CD4-positive, alpha-beta T cell (primary cell): ENCODE measurements around the gene HYAL1. TPM values are rescaled to one million over a fixed set of nuclear protein-coding genes. Genes with fewer than 3 reads are reported as not detected.

ENCODE experiments used
- ATAC-seq: fragments of 200-7000 bp; cut with Tn5 transposase; one replicate; pipeline ENCODE4 v1.10.0; 2022; ENCODE audit warnings: mild to moderate bottlenecking; ENCODE audit not compliant: poor library complexity
- CTCF ChIA-PET: fragments of 350-600 bp; sonication (Branson Sonifier 250); formaldehyde crosslinking; loops from one replicate; lab custom pipeline; 2021; ENCODE audit warnings: antibody characterized with exemption, inconsistent platforms; lab: Charles Lee
- POLR2A ChIA-PET: fragments of 350-600 bp; sonication (Branson Sonifier 250); formaldehyde crosslinking; loops from one replicate; lab custom pipeline; 2021; ENCODE audit warnings: antibody characterized with exemption, inconsistent platforms; lab: Charles Lee
- DNase-seq, 14 experiments: peaks; one replicate each; pipeline ENCODE4 v3.0.0-alpha.2; 2013 to 2020; ENCODE audit warnings: mixed read lengths in 2 of 14
- H3K27ac ChIP-seq, 2 donors: one replicate each; pipeline versions ENCODE4 v1.5.1 to v1.7.0; 2013; ENCODE audit warnings: low read length in 2 of 2, low read depth in 1 of 2, mild to moderate bottlenecking in 1 of 2
- H3K27me3 ChIP-seq, 2 experiments: 1 replicate in 1 of 2; 2 replicates in 1 of 2; pipeline versions ENCODE4 v1.6.1 to v1.7.0; 2013; ENCODE audit warnings: low read length in 2 of 2, control low read depth in 1 of 2, mild to moderate bottlenecking in 1 of 2, moderate library complexity in 1 of 2; ENCODE audit not compliant: insufficient read depth in 2 of 2, control insufficient read depth in 1 of 2
- H3K36me3 ChIP-seq: one replicate; pipeline ENCODE4 v1.6.1; 2013; ENCODE audit warnings: low read length, control low read depth; ENCODE audit not compliant: insufficient read depth
- H3K4me1 ChIP-seq: one replicate; pipeline ENCODE4 v1.6.1; 2013; ENCODE audit warnings: low read length, control low read depth; ENCODE audit not compliant: insufficient read depth
- H3K4me3 ChIP-seq: one replicate; pipeline ENCODE4 v1.5.1; 2013; ENCODE audit warnings: mild to moderate bottlenecking, low read length, moderate library complexity
- H3K9me3 ChIP-seq, 2 experiments: 1 replicate in 1 of 2; 2 replicates in 1 of 2; pipeline versions ENCODE4 v1.6.1 to v1.7.0; 2013; ENCODE audit warnings: low read length in 2 of 2, mild to moderate bottlenecking in 2 of 2, control low read depth in 1 of 2, moderate library complexity in 1 of 2; ENCODE audit not compliant: control insufficient read depth in 1 of 2, insufficient read depth in 1 of 2
- H3K27ac Mint-ChIP-seq: one replicate; pipeline ENCODE4 v1.8.0; 2020; ENCODE audit warnings: mixed read lengths
- H3K27me3 Mint-ChIP-seq: one replicate; pipeline ENCODE4 v1.8.0; 2021; ENCODE audit warnings: mixed read lengths
- H3K36me3 Mint-ChIP-seq: one replicate; pipeline ENCODE4 v1.8.0; 2021; ENCODE audit warnings: low read depth, mixed read lengths
- H3K4me1 Mint-ChIP-seq: one replicate; pipeline ENCODE4 v1.8.0; 2021; ENCODE audit warnings: low read depth, mixed read lengths
- H3K4me3 Mint-ChIP-seq: one replicate; pipeline ENCODE4 v1.8.0; 2020; ENCODE audit warnings: mild to moderate bottlenecking, mixed read lengths
- H3K9me3 Mint-ChIP-seq: one replicate; pipeline ENCODE4 v1.8.0; 2020; ENCODE audit warnings: mixed read lengths
- intact Hi-C, 2 experiments: fragments of 100-400 bp; cut with DNase I in 1 of 2; cut with micrococcal nuclease in 1 of 2; formaldehyde crosslinking; loops; one replicate each; pipeline versions ENCODE4 v1.15.1 to v1.9.0; 2023 to 2025; cut with DNase I, micrococcal nuclease
- total RNA-seq, 174 experiments: library from RNA in 2 of 174; stranded (reverse) in 2 of 174; gene quantifications; one replicate each; pipeline ENCODE4 v1.2.3 and lab custom pipeline; 2021 to 2026
- TF ChIP-seq, protein P1 (sequence below): fragments of 200-600 bp; IDR thresholded peaks from one replicate; pipeline ENCODE4 v1.8.0; 2022; ENCODE audit warnings: antibody characterized with exemption, mild to moderate bottlenecking

The HYAL1 gene
- total RNA-seq, 2 experiments from 2014 or later: 0.38 TPM; not detected in 1

DNA sequence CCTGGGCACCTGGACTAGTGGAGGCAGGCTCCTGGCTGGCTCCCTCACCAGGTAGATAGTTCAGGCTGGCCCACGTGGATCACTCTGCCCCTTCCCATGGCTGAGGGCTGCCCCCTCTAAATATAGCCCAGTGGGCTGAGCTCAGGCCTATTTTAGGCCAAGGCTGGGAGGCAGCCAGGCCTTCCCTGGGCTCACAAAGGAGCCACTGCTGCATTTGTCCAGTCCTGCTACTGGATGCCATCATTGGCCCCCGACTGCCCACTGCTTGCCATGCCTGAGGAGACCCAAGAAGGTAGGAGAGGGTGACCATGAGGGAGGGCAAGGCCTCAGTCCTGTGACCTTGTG lies 24.5 kb downstream of the HYAL1 start, which contains the start of gene LSMEM2:
LSMEM2 (plus strand) TSS at position 208 of the 345 bp plus-strand sequence; CDS start at position 235, 27 bp downstream.
- ChIA-PET CTCF (no interaction called here), POLR2A (no interaction called here)
- TF ChIP-seq, protein P1, sequence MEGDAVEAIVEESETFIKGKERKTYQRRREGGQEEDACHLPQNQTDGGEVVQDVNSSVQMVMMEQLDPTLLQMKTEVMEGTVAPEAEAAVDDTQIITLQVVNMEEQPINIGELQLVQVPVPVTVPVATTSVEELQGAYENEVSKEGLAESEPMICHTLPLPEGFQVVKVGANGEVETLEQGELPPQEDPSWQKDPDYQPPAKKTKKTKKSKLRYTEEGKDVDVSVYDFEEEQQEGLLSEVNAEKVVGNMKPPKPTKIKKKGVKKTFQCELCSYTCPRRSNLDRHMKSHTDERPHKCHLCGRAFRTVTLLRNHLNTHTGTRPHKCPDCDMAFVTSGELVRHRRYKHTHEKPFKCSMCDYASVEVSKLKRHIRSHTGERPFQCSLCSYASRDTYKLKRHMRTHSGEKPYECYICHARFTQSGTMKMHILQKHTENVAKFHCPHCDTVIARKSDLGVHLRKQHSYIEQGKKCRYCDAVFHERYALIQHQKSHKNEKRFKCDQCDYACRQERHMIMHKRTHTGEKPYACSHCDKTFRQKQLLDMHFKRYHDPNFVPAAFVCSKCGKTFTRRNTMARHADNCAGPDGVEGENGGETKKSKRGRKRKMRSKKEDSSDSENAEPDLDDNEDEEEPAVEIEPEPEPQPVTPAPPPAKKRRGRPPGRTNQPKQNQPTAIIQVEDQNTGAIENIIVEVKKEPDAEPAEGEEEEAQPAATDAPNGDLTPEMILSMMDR: no peak
- DNase-seq: no peak
- no peaks in the 10 kb centered on the region for H3K36me3 ChIP-seq
- Mint-ChIP-seq H3K4me3 (no peak within 1 kb of the TSS), H3K36me3 (no peaks in the 10 kb centered on the region), H3K9me3 (no peaks in the 10 kb centered on the region), H3K4me1 (peaks cover 19% of the 10 kb centered on the region), H3K27ac (no peak within 1 kb of the TSS), H3K27me3 (peaks cover 44% of the 10 kb centered on the region)
- peaks cover 28% of the 10 kb centered on the region for H3K4me1 ChIP-seq
- intact Hi-C loops: loop anchor here in 1 of 2 experiments (10.0 kb wide), 1 partner anchor 266 kb away; no protein-coding TSS in a partner anchor
- no peak for ATAC-seq
- no peak within 1 kb of the TSS for H3K4me3 ChIP-seq
- peaks cover 0 to 11% of the 10 kb centered on the region in 2 experiments for H3K9me3 ChIP-seq
- peaks cover 31 to 38% of the 10 kb centered on the region in 2 experiments for H3K27me3 ChIP-seq
- no peak within 1 kb of the TSS for H3K27ac ChIP-seq

DNA sequence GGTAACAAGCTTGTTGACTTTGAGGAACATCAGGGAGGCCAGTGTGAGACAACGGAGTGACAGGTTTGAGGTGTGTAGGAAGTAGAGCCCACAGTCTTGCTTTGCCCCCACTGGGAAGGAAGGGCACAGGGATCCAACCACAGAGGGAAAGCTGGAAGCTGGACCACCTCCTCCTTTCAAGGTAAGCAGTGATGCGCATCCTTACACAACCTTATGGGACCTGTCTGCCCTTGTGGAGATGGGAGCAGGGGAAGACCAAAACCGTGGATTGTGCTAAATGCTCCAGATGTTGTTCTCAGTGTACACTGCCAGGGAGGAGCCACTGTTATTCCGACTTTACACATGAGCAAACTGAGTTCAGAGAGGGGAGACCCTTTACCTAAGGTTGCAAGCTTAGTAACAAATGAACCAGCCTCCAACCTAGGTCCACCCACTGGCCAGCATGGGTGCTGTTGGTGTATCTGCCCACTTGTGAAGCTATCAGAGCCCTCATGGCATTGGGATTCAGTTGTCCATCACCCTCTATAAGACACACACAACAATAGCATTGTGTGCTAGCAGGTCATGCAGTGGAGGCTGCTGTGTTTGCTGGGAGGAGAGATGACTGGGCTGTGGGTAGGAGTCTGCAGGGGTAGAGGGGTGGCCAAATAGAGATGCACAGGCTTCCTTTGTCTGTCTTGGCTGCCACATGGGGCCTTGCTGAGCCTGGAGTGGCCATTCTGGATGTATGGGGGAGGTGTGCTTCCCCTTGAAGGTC lies 25.1 kb downstream of the HYAL1 start:
- Histone ChIP-seq H3K27ac (no peak overlapping the region), H3K9me3 (peaks cover 0 to 13% of the 10 kb centered on the region in 2 experiments), H3K4me1 (peaks cover 34% of the 10 kb centered on the region), H3K4me3 (no peak overlapping the region), H3K36me3 (no peaks in the 10 kb centered on the region), H3K27me3 (peaks cover 37 to 43% of the 10 kb centered on the region in 2 experiments)
- no peak overlapping the region for H3K4me3 Mint-ChIP-seq
- TF ChIP-seq, protein P1: no peak
- H3K36me3 Mint-ChIP-seq: no peaks in the 10 kb centered on the region
- ChIA-PET CTCF (interaction anchor here (0.9 kb wide), 1 partner anchor 21 kb away, joined by 4 read pairs; the partner anchor contains the start of genes HYAL3 and NAA80), POLR2A (no interaction called here)
- ATAC-seq (no peak), DNase-seq (no peak)
- H3K4me1 Mint-ChIP-seq: peaks cover 21% of the 10 kb centered on the region
- H3K27ac Mint-ChIP-seq: no peak overlapping the region
- no peaks in the 10 kb centered on the region for H3K9me3 Mint-ChIP-seq
- H3K27me3 Mint-ChIP-seq: peaks cover 44% of the 10 kb centered on the region
- intact Hi-C loops: loop anchor here in 1 of 2 experiments (10.0 kb wide), 1 partner anchor 266 kb away; no protein-coding TSS in a partner anchor

DNA sequence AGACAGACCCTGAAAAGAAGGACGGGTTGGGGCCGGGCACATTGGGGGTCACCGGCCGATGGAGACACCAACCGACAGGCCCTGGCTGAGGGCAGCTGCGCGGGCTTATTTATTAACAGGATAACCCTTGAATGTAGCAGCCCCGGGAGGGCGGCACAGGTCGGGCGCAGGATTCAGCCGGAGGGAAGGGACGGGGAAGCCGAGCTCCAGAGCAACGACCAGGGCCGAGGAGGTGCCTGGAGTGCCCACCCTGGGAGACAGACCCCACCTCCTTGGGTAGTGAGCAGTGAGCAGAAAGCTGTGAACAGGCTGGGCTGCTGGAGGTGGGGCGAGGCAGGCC lies 26.6 kb downstream of the HYAL1 start:
- TF ChIP-seq, protein P1: no peak

More for the DNA sequence above, 26.6 kb downstream of the HYAL1 start:
- DNase-seq (no peak), ATAC-seq (no peak)
- intact Hi-C loops: loop anchor here in 1 of 2 experiments (10.0 kb wide), 1 partner anchor 268 kb away; no protein-coding TSS in a partner anchor
- no peaks in the 10 kb centered on the region for H3K9me3 Mint-ChIP-seq
- Histone ChIP-seq H3K27me3 (peaks cover 37 to 45% of the 10 kb centered on the region in 2 experiments), H3K4me3 (no peak overlapping the region), H3K36me3 (no peaks in the 10 kb centered on the region), H3K4me1 (peaks cover 40% of the 10 kb centered on the region), H3K9me3 (peaks cover 0 to 17% of the 10 kb centered on the region in 2 experiments), H3K27ac (no peak overlapping the region)
- H3K4me1 Mint-ChIP-seq: peaks cover 28% of the 10 kb centered on the region
- no peak overlapping the region for H3K4me3 Mint-ChIP-seq
- POLR2A ChIA-PET: interaction anchor here (0.9 to 1.0 kb wide), 2 partner anchors 23 to 30 kb away, joined by 3 to 4 read pairs; partner anchors contain the start of genes HYAL3 and NAA80
- peaks cover 50% of the 10 kb centered on the region for H3K27me3 Mint-ChIP-seq
- CTCF ChIA-PET: interaction anchor here (0.7 to 2.6 kb wide), 3 partner anchors 15 to 82 kb away, joined by 3 to 11 read pairs (median 6); partner anchors contain the start of gene IFRD2
- no peaks in the 10 kb centered on the region for H3K36me3 Mint-ChIP-seq
- no peak overlapping the region for H3K27ac Mint-ChIP-seq
